Measurements from ENCODE around the gene ASB4. TPM values are rescaled to one million over a fixed set of nuclear protein-coding genes. Genes with fewer than 3 reads are reported as not detected.

Gene ASB4
- total RNA-seq, 4 donors from 2014 or later = 1.4 to 27.3 (median 17.9) TPM

DNA sequence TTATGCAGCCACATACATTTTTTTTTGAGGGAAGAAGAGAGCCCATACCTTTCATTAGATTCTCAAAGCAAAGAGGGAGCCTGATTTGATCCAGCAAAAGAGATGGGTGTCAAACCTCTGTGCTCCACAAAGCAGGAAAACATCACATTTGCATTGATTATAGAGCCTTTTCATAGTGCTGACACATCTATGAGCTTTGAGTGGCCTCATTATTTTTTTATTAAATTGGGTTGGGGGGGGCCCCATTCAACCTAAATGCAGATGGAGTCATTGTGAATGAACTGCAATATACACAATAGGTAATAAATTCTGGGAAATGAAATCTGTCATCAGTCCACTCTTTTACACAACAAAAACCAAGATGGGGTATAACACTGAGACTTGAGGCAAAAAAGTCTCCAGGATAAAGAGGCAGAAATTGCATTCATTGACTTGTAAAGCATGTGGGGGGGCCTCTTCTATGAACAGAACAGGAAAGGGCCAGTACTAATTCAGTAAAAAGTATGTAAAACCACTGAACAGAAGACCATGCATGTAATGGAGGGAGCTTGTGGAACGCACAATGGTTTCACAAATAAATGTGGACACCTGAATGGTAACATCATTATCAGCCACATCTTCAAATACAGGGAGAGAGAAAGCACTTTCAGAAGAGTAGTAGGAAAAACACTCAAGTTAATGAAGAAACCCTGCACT is 17.7 kb upstream of the ASB4 start:
- Histone ChIP-seq H3K27me3 (no peaks in the 10 kb centered on the region), H3K9me3 (no peaks in the 10 kb centered on the region), H3K4me3 (no peak overlapping the region), H3K4me1 (no peaks in the 10 kb centered on the region), H3K36me3 (no peaks in the 10 kb centered on the region), H3K27ac (no peak overlapping the region)
- intact Hi-C loops (cut with DNase I; ENCODE audit: low total_unique reads) (no loop called here), in situ Hi-C loops (cut with MboI; ENCODE audit: low sequenced_read_pairs in 4 of 4) (no loop called here)
- ATAC-seq (no peak), DNase-seq (no peak)
- TF ChIP-seq POLR2A (IDR thresholded peaks at IDR 0.05) = no peak
- TF ChIP-seq, protein P1, sequence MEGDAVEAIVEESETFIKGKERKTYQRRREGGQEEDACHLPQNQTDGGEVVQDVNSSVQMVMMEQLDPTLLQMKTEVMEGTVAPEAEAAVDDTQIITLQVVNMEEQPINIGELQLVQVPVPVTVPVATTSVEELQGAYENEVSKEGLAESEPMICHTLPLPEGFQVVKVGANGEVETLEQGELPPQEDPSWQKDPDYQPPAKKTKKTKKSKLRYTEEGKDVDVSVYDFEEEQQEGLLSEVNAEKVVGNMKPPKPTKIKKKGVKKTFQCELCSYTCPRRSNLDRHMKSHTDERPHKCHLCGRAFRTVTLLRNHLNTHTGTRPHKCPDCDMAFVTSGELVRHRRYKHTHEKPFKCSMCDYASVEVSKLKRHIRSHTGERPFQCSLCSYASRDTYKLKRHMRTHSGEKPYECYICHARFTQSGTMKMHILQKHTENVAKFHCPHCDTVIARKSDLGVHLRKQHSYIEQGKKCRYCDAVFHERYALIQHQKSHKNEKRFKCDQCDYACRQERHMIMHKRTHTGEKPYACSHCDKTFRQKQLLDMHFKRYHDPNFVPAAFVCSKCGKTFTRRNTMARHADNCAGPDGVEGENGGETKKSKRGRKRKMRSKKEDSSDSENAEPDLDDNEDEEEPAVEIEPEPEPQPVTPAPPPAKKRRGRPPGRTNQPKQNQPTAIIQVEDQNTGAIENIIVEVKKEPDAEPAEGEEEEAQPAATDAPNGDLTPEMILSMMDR (IDR thresholded peaks at IDR 0.05 in 4 of 5, conservative IDR thresholded peaks at IDR 0.05 in 1 of 5) = no peak

DNA sequence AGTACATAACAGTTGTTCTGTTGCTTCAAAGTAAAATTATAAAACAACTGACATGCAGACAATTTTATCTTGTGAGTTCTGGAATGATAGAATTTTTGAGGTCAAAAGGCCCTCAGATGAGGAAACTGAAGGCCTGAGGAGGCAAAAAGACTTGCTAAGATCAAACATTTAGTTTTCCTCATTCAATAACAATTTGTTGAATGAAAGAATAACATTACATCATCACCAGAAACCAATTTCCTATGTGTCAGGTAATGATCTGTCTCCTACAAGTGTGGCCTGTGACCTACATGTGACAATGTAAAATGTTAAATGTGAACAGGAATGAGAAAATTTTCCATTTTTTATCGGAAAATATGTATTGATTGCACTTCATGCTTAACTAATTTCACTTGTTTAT is 16.6 kb upstream of the ASB4 start:
- in situ Hi-C loops (cut with MboI; ENCODE audit: low sequenced_read_pairs in 4 of 4) = no loop called here

DNA sequence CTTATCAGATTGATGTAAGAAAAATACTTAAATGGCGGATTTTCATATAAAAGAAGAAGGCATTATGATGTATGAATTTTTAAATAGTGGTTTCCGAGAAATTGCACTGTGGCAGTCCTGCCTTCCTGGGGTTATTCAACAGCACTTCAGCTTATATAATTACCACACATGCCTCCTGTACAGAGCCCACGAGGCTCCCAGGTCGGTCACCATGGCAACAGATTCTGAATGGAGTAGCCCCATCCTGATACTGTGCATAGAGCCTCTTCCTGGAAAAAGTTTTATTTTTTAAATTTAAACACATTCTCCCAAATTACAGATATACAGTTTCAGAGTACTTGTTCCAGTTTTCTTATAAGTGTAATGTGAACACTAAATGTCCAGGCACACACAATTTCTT is 15.9 kb upstream of the ASB4 start:
- no peaks in the 10 kb centered on the region for H3K27me3 ChIP-seq

More for the DNA sequence above, 16.6 kb upstream of the ASB4 start:
- no peak for ATAC-seq
- DNase-seq = no peak
- Histone ChIP-seq H3K4me1 (no peaks in the 10 kb centered on the region), H3K36me3 (no peaks in the 10 kb centered on the region), H3K27me3 (no peaks in the 10 kb centered on the region), H3K9me3 (no peaks in the 10 kb centered on the region), H3K4me3 (no peak overlapping the region), H3K27ac (no peak overlapping the region)
- intact Hi-C loops (cut with DNase I; ENCODE audit: low total_unique reads) = no loop called here
- TF ChIP-seq, protein P1 (IDR thresholded peaks at IDR 0.05 in 4 of 5, conservative IDR thresholded peaks at IDR 0.05 in 1 of 5) = no peak
- TF ChIP-seq POLR2A (IDR thresholded peaks at IDR 0.05) = no peak

DNA sequence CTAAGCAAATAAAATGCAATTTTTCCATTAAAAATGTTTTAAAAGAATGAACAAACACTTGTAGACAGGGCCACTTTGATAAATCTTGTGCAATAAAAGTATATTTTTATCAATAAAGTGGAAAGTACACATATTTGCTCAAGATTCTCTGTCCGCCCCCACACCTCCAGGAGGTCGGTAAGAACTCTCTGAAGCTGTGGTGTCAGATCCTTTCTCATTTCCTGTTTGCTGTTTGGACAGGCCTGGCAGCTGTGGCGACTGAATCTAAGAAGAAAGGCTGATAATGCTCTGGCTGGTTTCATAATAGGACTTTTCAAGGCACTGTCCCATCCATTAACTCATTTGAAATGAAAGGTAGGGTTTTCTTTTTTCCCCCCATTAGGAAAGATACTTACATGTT is 15.3 kb upstream of the ASB4 start:
- DNase-seq (no peak), ATAC-seq (no peak)

More for the DNA sequence above, 15.9 kb upstream of the ASB4 start:
- in situ Hi-C loops (cut with MboI; ENCODE audit: low sequenced_read_pairs in 4 of 4) = no loop called here
- H3K9me3 ChIP-seq = no peaks in the 10 kb centered on the region
- no peaks in the 10 kb centered on the region for H3K36me3 ChIP-seq
- DNase-seq (no peak), ATAC-seq (no peak)
- TF ChIP-seq, protein P1 (IDR thresholded peaks at IDR 0.05 in 4 of 5, conservative IDR thresholded peaks at IDR 0.05 in 1 of 5) = no peak
- TF ChIP-seq POLR2A (IDR thresholded peaks at IDR 0.05) = no peak
- H3K4me1 ChIP-seq = no peaks in the 10 kb centered on the region
- no peak overlapping the region for H3K27ac ChIP-seq
- no peak overlapping the region for H3K4me3 ChIP-seq
- intact Hi-C loops (cut with DNase I; ENCODE audit: low total_unique reads) = loop anchor here (10.0 kb wide), 1 partner anchor 205 kb away; no protein-coding TSS in a partner anchor

More for the DNA sequence above, 15.3 kb upstream of the ASB4 start:
- TF ChIP-seq POLR2A (IDR thresholded peaks at IDR 0.05) = no peak
- TF ChIP-seq, protein P1 (IDR thresholded peaks at IDR 0.05 in 4 of 5, conservative IDR thresholded peaks at IDR 0.05 in 1 of 5) = no peak
- intact Hi-C loops (cut with DNase I; ENCODE audit: low total_unique reads) = loop anchor here (10.0 kb wide), 1 partner anchor 206 kb away; no protein-coding TSS in a partner anchor
- no peaks in the 10 kb centered on the region for H3K36me3 ChIP-seq
- H3K27ac ChIP-seq = no peak overlapping the region
- H3K27me3 ChIP-seq = no peaks in the 10 kb centered on the region
- no peak overlapping the region for H3K4me3 ChIP-seq
- no peaks in the 10 kb centered on the region for H3K4me1 ChIP-seq
- no peaks in the 10 kb centered on the region for H3K9me3 ChIP-seq
- in situ Hi-C loops (cut with MboI; ENCODE audit: low sequenced_read_pairs in 4 of 4) = no loop called here
